ENCODE measurements around the gene NDST1.

Gene NDST1

GRCh38 chr5:150607105-150607504, 99.2 kb downstream of the NDST1 start:
- Histone ChIP-seq H3K4me1 (ENCODE audit: control insufficient read depth, low read length) (no peaks in the 10 kb centered on the region), H3K27me3 (ENCODE audit: control insufficient read depth, low read length) (peaks cover 10% of the 10 kb centered on the region; the same call in 1 of the 2 replicates), H3K79me2 (ENCODE audit: control insufficient read depth, low read length) (no peaks in the 10 kb centered on the region), H3K4me3 (ENCODE audit: low read length) (no peak overlapping the region), H3K9me2 (replicated peaks; ENCODE audit: control insufficient read depth, low read length) (no peaks in the 10 kb centered on the region), H3K27ac (ENCODE audit: low read depth, low read length) (no peak overlapping the region), H3K9me3 (ENCODE audit: control insufficient read depth, insufficient read depth, low read length) (no peaks in the 10 kb centered on the region), H3K4me2 (ENCODE audit: low read length) (no peak overlapping the region), H3F3A (ENCODE audit: control insufficient read depth, insufficient read depth) (no peaks in the 10 kb centered on the region), H4K20me1 (ENCODE audit: control insufficient read depth, insufficient read depth, low read depth, low read length) (no peaks in the 10 kb centered on the region), H3K36me3 (ENCODE audit: control insufficient read depth, low read length) (no peaks in the 10 kb centered on the region)
- TF ChIP-seq CTCF (IDR thresholded peaks at IDR 0.05; ENCODE audit: low read depth, low read length, poor library complexity, severe bottlenecking): no peak
- no peak for TF ChIP-seq EZH2phosphoT487 (IDR thresholded peaks at IDR 0.05; ENCODE audit: borderline replicate concordance, low read length)
